Ovary (tissue), 3 donors: ENCODE results near the gene IFITM2.

Source experiments
- POLR2A ChIP-seq: fragments of 450-650 bp; IDR thresholded peaks from one replicate; pipeline ENCODE4 v1.6.1; 2017; ENCODE audit warnings: antibody characterized with exemption, mild to moderate bottlenecking, moderate library complexity
- TF ChIP-seq, protein P1 (sequence below), 3 donors: fragments of 450-650 bp in 2 of 3; fragments of 200-600 bp in 1 of 3; IDR thresholded peaks; one replicate each; pipeline versions ENCODE4 v1.5.1 to v1.8.0; 2016 to 2022; ENCODE audit warnings: antibody characterized with exemption in 3 of 3, mild to moderate bottlenecking in 1 of 3
- donor health status: DM: no; HTN: no; CAD: no.

GRCh38 chr11:283405-284104 lies 24.1 kb upstream of the IFITM2 start:
- TF ChIP-seq, protein P1, sequence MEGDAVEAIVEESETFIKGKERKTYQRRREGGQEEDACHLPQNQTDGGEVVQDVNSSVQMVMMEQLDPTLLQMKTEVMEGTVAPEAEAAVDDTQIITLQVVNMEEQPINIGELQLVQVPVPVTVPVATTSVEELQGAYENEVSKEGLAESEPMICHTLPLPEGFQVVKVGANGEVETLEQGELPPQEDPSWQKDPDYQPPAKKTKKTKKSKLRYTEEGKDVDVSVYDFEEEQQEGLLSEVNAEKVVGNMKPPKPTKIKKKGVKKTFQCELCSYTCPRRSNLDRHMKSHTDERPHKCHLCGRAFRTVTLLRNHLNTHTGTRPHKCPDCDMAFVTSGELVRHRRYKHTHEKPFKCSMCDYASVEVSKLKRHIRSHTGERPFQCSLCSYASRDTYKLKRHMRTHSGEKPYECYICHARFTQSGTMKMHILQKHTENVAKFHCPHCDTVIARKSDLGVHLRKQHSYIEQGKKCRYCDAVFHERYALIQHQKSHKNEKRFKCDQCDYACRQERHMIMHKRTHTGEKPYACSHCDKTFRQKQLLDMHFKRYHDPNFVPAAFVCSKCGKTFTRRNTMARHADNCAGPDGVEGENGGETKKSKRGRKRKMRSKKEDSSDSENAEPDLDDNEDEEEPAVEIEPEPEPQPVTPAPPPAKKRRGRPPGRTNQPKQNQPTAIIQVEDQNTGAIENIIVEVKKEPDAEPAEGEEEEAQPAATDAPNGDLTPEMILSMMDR (IDR thresholded peaks at IDR 0.05), result no peak
- no peak for TF ChIP-seq POLR2A
